GM19240 (cell line): ENCODE results near the gene ATP2B2.

Source experiments
- DNase-seq: peaks from one replicate; pipeline ENCODE4 v3.0.0; 2011; ENCODE audit warnings: low spot score; ENCODE audit not compliant: insufficient read length

The ATP2B2 gene

DNA sequence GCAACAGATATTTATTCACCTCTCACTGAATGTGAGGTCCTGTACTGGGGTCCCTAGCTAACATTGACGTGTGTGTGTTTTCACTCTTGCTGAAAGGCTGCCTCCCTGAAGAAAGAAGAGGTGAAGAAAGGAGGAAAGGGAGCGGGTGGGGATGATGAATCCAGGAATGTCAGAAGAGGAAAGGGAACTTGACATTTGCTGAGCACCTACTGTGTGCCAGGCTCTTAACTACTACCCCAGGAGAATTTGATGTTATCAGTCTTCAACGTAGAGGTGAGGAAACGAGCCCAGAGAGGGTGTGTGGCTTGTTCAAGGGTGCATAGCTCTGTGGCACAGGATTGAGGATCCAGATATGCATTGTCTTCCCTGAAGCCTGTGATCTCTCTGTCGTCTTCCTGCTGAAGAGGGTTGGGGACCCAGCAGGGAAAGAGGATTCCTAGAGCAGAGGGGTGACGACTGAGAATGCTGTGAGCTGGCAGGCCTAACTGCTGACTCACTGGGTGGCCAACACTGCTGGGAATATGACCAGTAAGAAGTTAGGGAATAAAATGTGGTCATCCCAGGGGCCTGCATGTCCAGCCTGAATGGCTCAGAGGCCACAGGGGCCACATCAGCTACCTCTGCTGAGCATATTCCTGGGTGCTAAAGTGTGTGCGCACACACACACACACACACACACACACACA lies 6.6 kb upstream of the ATP2B2 start:
- DNase-seq: no peak

DNA sequence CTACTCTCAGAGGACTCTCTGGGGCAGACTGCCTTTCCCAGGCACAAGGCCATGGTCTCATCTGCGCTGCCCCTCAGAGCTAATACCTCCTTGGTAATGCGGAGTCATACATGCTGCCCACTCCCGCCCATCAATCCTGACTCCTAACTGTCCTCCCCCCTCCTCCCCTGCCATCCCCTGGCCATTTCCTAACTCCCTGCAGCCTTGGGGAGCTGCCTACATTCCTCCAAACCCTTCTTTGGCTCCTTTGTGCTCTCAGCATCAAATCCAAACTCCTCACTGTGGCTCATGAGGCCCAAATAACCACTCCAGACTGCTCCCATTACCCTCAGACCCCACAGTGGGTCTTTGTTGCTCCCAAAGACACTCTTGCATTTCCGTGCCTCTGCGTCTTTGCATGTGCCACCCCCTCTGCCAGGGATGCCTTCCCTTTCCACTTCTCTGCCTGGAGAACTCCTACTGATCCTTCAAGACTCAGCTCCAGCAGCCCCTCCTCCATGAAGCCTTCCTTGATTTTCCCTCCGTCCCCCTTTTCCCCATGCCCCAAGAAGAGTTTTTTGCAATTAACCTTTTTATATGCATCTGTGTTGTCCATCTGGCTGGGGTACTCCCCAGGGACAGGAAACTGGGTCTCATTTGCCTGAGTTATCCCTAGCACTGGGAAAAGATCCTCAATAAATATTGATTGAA lies 5.5 kb upstream of the ATP2B2 start:
- DNase-seq: no peak

DNA sequence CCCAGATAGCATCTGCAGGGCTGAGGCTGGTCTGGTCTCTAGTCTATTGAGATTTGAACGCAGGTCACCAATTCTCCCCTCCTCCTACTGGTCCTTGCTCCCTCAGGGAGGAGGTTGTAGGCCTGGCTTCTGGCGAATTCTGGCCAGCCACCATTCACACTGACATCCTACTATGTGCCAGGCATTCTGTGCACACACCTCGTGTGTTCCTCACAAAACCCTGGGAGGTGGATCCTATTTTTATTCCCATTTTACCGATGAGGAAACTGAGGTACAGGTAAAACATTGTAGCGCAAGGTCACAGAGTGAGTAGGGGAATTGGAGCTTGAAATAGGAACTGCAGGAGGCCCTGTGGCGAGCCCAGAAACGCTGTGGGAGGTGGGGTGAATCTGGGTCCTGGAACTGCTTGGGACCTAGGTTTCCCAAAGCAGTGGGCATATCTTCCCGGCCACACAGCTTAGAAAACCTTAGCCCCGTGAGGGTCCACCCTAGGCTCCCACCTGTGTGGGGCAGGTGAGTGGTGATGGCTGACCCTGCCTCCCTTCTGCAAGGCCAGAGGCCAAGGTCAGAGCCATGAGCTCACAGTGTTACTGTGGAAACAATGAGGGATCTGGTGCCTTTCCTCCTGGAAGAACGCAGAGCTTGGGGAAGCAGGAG lies 4.8 kb upstream of the ATP2B2 start:
- no peak for DNase-seq

DNA sequence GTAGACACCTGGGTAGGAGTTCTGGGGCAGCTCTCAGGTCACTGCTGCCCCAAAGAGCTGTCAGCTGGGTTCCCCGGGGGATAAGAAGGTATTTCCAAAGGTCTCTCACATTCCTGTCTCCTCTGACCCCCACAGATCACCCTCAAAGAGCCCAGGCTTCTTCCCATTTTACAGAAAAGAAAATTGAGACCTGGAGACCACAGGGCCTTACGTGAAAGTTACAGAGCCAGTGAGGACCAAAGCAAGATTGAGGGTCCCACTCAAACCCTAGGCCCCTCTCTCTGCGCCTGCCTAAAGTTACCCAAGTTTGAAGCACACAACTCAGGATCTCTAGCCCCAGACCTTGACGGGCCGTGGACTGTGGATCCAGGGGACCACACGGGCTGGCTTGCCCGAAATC lies 3.9 kb upstream of the ATP2B2 start:
- no peak for DNase-seq

DNA sequence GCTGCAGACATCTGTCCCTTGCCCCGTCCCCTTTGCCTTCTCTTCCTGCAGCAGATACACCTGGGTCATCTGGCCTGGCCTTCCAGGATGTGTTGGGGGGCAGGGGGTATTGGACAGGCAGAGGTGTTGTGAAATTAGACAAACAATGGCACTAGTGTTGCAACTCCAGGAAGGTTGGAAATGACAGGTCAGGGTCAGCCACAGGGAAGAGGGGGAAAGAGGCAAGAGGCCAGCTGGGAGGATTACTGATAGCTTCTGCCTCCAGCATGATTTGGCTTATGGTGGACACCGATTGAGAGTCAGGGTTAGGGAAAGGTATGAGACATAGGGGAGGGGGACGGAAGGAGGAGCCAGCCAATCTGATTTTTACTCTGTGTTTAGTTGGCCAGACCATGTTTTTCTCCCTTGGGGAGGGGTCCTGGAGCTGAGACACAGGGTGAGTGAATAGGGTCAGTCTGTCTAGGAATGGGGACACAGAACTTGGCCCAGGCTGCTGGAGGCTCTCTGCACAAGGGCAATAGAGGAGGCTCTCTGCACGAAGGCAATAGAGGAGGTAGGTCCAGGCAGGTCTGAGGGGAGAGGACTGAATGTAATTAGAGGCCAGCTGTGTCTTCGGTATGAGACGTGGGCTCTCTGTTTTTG lies 3.4 kb upstream of the ATP2B2 start:
- no peak for DNase-seq

DNA sequence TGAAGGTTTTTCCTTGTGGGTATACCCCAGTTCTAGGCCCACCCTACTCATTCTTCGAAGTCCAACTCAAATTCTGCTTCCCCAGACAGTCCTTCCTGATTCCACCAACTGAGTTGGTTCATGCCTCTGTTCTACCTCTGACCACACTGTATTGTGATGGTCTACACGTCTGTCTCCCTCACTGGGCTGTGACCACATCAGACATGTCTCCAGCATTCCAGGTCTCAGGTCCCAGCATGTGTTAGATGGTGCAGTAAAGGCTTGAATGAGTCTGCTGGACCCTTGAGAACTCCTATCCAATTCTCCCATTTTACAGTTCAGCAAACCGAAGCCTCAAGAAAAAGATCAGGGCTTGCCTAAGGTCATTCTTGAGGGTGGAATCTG lies 2.8 kb upstream of the ATP2B2 start:
- no peak for DNase-seq

DNA sequence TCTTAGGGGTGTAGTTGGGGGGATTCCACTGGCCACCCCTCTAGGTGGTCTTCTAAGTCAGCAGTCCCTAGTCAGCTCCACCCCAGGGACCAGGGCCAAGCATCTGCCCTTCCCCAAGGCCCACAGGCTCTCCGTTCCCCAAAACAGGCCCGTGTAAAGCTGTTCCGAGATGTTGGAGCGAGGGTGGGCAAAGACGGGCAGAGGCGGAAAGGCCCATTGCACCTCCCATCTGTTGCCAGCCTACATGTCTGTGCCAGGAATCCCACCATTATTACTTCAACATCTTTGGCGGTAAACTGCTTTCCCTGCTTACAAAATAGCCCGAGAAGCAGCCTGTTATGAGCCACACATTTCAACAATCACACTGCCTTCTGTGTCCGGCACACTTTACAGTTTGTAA lies 1.9 kb upstream of the ATP2B2 start:
- no peak for DNase-seq

DNA sequence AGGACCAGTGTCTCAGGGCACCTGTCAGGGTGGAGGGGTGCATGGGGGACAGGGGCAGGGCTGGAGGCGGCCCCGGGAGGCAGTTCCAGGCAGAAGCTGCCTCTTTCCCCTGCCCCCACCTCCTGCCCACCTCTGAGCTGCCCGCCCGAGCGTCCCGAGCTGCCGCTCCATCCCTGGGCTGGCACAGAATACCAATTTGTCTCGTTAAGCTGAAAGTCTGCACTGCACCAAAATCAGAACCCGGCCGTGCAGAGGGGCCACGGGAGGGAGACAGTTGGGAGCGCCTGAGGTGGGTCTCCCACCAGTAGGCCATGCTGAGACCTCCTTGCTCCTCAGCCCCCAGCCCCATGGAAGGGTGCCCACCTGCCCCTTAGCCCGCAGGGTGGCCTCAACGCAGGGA lies 1.3 kb upstream of the ATP2B2 start:
- no peak for DNase-seq

DNA sequence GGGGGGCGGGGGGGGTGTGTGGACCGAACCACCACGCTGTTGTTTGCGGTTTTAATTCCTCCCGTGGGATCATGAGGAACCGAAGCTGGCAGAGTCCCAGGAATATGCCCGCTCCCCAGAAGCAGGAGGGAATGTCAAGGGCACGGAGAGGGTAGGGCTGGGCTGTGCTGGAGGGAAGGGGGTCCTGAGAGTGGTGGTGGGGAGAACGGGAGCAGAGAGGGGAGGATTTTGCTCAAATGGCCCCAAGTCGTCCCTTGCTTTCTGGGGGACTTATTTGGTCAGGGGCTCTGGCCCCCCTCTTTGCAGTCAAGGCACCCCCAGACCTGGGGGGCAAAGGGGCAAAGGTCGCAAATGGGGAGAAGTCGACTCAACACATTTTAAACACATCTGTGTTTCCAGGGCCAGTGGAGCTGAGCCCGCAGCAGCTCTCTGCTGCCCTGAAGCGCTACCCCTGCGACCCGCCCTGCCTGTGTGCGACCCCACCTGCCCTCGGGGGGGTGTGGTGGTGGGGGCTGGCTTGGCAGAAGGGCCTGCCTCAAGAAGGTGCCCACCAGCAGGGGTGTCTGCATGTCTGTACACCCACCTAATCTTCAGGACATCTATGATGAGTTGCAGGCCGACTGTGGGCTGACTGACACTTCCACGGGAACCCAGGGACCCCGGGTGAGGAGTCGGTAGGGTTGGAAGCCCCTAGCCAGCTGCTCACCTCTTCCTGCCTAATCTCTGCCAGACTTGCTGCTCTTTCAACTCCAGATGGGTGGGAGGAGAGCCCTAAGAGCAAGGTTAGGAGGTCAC lies 602 bp upstream of the ATP2B2 start:
- DNase-seq: no peak

DNA sequence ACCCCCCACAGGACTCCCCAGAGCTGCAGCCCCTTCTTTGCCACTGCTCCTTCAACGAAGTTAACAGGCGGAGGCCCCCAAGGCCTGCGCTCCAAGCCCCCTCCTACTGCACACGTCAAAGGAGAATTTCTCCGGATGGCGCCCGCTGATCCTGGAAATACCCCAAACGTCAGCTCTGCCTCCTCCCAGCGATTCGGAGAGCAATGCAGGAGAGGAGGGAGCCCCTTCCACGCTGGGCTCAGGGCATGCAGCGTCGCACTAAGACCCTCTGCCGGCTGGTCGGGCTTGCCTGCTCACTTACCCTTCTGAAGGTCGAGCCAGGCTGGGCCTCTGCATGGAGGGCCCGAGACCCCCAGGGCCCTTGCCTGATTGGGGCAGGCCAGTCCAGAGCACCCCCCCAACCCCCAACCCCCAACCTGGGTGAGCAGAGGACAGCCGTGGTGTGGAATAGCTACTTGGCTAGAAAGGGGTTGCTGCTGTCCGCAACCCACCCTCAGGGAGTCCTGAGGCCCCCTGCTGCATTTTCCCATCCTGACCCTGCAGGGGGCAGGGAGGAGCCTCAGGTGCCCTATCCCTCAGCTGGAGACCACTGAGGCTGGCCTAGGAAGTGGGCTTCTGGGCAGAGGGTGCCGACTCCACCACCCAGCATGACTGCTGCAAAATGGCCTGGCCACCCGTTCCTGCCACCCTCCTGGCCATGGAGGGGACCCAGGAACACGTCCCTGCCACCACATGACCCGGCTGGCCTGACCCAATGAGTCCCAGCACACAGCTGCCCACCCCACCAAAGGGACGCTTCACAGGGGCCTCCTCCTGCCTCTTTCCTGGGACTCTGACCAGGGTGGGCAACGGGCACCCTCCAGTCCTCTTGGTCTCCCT lies 976 bp downstream of the ATP2B2 start:
- DNase-seq: no peak

DNA sequence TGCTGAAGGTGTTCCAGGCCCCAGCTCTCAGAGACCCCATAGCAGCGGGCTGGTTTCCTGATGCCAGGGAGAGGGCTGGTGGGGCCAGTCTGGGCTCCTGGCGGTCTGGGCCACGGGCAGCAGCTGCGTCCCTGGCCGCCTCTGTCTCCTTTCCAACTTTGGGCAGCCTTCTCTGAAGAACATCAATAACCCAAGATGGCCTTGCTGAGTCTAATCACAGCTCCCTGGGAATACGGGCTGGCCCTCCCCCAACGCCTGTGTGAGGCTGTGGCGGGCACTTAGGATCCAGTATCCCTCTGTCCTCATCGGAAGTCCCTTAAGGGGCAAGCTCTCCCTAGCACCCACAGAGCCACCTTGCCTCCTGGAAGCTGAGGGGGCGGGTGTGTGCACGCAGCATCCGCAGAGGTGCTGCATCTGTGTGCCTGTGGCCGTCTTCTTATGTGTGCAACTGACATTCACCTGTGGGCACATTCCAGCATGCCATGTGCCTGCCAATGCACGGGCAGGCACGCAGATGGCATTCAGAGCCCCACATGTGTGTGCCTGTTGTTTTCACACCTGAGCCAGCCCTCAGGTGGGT lies 2.1 kb downstream of the ATP2B2 start:
- DNase-seq: no peak

DNA sequence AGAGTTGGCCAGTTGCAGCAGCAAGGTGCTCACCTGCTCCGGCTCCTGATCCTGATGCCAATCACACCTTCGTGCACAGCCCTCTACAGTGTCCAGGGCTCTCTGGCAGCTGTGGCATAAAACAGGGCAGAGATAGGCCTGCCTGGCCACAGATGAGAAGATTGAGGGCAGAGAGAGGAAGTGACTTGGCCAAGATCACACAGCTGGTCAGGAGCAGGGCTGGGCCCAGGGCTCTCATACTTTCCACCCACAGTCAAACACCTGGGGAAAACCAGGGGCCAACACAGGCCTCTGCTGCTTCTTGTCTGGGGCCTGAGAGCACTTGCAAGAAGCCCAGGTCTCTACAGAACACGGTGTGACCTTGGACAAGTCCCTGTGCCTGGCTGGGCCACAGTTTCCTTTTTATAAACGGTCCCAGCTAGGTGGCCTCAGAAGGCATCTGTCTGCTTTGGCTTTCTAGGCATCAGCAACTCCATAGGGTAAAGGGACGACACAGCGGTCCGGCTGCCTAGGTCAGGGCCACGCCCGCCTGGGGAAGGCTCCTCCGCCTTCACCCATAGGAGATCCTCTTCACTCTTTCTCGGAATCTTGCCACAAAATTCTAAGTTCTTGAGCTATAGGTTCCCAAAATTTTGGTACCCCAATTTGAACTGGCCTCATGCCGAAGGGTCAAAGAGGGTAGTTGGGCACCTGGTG lies 3.1 kb downstream of the ATP2B2 start:
- DNase-seq: no peak

DNA sequence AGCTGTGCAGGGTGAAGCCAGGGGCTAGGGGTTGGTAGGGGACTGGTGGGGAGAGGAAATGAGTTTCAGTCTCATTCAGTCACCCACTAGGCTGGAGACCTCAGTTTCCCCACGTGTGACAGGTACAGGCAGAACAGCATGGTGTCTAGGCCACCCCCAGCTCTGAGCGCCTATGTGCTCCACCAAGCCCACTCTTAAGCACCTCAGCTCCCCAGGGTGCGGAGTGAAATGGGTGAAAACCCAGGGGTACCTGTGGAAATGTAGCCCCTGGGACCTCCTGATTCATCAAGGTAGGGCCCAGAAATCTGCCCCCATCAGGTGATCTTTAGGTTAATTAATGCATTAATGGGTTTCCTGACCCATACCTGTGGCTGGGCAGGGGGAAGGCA lies 3.7 kb downstream of the ATP2B2 start:
- DNase-seq: no peak

DNA sequence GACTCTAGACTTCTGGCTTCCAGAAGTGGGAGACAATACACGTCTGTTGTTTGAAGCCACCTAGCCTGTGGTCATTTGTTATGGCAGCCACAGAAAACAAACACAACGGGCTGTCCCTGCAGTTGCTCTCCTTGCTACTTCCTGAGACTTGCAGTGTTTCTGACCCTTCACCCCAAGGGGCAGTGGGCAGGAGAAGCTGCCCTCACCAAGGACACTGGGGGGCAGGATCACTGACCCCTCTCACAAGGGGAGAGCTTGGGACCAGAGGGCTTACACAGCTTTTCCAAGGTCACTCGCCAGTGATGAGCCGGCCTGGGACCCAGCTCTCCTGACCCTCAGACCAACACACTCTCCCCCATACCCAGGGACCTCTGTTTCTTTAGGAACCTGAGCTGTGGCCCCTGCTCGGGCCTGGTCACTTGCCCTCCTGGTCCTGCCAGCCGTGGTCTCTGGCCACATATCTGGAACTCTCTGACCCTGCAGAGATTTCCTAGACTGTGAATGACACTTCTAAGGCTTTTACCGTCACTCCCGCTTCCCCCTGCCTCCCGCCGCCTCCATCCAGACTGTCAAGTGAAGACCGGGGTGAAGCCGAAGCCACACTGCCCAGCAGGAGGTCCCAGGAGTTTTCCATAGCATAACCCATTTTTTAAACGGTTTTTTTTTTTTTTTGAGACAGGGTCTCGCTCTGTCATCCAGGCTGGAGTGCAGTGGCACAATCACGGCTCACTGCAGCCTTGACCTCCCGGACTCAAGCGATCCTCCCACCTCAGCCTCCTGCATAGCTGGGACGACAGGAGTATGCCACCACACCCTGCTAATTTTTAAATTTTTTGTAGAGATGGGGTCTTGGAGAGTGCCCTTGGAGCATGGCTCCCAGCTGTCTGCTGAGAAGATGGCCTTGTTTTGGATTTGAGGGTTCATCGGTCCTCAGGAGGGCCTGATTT lies 4.4 kb downstream of the ATP2B2 start:
- DNase-seq: no peak

DNA sequence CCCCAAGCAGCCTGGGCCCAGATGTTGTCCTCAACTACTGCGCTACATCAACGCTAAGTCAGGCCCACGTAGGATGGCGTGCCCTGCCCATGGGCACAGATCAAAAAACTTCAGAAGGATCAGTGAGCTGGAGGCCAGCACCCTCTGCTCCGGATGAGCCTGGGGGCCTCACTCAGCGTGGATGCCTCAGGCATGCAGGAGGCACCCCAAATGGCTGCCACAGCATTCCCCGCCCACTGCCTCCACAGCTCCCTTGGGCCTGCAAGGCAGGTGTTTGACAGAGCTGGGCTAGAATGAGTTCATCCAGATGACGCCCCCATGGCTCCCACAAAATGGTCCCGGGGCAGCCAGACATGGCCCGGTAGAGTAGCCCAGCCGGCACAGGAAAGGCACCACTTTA lies 7.1 kb downstream of the ATP2B2 start:
- DNase-seq: no peak

DNA sequence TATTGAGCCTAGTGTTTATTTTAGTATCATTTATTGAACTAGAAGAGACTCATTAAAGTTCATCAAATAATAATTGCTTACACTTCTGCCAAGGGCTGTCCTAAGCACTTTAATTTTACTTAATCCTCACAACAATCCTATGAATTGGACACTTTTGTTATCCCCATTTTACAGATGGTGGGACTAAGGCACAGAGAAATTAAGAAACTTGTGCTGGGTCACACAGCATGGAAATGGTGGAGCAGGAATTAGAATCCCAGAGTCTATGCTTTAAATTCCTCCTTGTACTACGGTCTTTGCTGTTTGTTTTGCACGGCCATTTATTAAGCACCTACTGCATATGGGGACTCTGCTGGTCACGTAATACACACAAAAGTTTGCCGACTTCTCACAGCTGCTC lies 7.9 kb downstream of the ATP2B2 start:
- DNase-seq: no peak

DNA sequence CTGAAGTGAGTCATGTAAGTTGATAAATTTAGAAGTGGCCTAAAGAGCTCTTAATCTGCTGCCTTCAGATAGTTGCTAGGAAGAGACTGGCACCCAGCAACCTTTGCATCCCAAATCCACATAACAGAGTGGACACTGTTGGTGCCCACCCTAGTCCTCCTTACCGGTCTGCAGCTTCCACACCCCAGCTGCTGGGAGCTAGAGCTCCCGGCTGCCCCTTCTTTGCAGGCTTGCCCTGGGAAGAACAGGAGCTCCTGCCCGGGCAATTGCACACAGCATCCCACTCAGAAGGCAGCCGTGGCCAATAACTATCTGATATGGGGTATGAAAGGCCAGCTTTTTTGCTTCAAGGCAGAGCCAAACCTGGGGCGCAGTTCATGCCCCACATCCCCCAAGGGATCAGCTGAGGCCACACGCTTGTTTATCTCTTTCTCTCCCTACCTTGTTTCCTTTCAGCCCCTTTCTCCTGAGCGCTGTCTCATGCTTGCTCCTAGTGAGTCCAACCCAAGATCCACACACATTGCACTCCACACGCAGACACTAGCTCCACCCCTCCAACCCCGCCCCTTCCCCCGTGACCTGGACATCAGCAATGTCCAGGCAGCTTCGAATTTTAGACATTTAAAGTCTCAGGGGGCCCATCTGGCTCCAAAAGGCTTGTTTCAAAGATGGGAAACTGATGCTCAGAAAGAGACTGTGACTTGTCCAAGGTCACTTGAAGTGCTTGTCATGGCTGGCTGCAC lies 9.1 kb downstream of the ATP2B2 start:
- DNase-seq: no peak

DNA sequence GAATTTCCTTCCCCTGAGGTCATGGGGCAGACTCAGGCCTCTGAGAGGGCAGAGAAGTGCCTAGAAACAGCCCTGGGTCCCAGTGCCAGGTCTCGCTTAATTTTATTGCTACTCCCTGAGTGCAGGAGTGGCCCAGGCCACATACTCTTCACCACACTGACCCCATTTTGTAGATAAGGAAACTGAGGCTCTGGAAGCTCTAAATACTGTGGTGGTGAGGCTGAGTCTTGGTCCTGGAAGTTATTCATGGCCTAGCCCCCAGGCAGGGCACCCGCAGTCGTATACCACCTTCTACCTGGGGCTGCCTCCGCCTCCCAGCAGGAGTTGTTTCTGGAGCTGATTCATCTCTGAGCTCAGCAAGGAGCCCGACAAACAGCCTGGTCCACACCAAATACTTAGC lies 9.8 kb downstream of the ATP2B2 start:
- no peak for DNase-seq
